OCI-LY7 (cell line): ENCODE data around the gene BRMS1.

Source experiments
- EZH2phosphoT487 ChIP-seq: fragments of 200-600 bp; sonication (generic); IDR thresholded peaks from 2 replicates; pipeline ENCODE4 v1.6.1; 2018; ENCODE audit warnings: low read depth, borderline replicate concordance, mild to moderate bottlenecking, mixed run types, antibody characterized with exemption, low read length, moderate library complexity, mixed read lengths
- TF ChIP-seq, protein P1 (sequence below): fragments of 200-600 bp; sonication (generic); conservative IDR thresholded peaks from 2 replicates; pipeline ENCODE4 v1.5.1; 2014; ENCODE audit warnings: mild to moderate bottlenecking, antibody characterized with exemption, low read length, moderate library complexity, mixed read lengths

DNA sequence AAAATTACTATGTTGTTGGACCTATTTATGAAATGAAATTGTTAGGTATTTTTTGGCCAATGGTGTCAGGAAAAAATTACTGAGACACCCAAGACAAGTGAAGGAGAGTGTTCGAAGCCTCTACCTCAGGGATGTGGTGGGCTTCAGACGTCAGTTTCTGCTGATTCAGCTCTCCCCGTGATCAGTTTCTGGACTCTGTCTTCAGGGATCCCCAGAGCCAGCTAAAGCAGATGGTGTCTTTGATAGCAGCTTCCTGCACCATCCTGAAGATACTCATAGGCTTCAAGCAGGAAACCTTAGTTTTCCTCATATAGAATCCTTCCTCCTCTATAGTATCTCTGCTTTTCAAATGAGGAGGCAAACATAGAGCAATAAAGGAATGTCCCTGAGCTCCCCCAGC is 35.4 kb downstream of the BRMS1 start:
- TF ChIP-seq, protein P1, sequence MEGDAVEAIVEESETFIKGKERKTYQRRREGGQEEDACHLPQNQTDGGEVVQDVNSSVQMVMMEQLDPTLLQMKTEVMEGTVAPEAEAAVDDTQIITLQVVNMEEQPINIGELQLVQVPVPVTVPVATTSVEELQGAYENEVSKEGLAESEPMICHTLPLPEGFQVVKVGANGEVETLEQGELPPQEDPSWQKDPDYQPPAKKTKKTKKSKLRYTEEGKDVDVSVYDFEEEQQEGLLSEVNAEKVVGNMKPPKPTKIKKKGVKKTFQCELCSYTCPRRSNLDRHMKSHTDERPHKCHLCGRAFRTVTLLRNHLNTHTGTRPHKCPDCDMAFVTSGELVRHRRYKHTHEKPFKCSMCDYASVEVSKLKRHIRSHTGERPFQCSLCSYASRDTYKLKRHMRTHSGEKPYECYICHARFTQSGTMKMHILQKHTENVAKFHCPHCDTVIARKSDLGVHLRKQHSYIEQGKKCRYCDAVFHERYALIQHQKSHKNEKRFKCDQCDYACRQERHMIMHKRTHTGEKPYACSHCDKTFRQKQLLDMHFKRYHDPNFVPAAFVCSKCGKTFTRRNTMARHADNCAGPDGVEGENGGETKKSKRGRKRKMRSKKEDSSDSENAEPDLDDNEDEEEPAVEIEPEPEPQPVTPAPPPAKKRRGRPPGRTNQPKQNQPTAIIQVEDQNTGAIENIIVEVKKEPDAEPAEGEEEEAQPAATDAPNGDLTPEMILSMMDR, result no peak
- no peak for TF ChIP-seq EZH2phosphoT487
